ENCODE data around the gene PPP2R2D. TPM values are rescaled to one million over a fixed set of nuclear protein-coding genes. Genes with fewer than 3 reads are reported as not detected.

The PPP2R2D gene
- total and polyA plus RNA-seq, 7 donors, result 18.4 to 44.0 (median 23.8) TPM

DNA sequence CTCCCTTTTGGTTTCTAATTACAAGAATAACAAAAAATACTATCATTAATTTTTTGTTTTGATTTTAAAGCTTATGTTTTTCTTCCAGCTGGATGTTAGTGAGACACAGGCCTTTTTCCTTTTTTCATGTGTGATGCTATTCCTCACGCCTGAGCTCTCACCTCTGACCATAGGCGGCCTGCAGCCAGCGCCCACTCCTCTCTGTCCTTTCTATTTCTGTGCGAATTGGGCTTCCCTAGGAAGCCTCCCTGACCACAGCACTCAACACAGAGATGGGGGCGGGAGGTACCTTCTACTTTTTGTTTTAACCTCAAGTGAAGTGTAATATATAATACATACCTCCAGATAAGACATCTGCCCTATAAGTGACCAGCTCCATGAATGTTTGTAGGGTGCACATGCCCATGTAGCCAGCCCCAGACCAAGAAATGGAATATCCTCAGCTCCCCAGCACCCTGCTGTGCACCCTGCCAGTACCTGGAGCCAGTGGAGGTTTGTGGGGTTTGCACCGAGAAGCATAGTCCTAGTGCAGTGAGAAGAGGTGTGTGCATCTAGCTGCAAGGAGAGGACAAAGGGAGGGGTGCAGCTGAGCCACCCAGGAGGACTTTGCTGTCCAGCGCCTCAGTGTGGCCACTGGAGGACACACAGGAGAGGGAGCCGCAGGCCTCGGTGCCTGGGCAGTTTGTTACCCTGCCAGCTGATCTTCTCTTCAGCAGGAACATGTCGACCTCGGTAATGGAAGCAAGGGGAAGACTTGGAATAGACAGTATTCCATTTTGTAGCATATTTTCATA, 42.4 kb downstream of the PPP2R2D start:
- H3K36me3 ChIP-seq, result peaks cover 25 to 81% (median 31%) of the 10 kb centered on the region in 4 donors

GRCh38 chr10:131944412-131944811, 43.6 kb downstream of the PPP2R2D start:
- 90 to 96% methylated on average over 4 of the region's 4 CpGs for WGBS, 2 donors

More for the DNA sequence above, 42.4 kb downstream of the PPP2R2D start:
- H3K4me1 ChIP-seq, result no peaks in the 10 kb centered on the region
- H3K27me3 ChIP-seq, result no peaks in the 10 kb centered on the region
- no peaks in the 10 kb centered on the region for H3K9me3 ChIP-seq
- TF ChIP-seq CTCF (IDR thresholded peaks at IDR 0.05), result peak in 1 of 4 experiments; percentile 31
- TF ChIP-seq POLR2AphosphoS5 (IDR thresholded peaks at IDR 0.05), result no peak
- WGBS, 2 donors, result 83 to 86% methylated on average over 11 of the region's 11 CpGs
- no peak overlapping the region for H3K27ac ChIP-seq
- DNase-seq, result no peak
- intact Hi-C loops (cut with DNase I), result no loop called here
- H3K4me3 ChIP-seq, result no peak overlapping the region

DNA sequence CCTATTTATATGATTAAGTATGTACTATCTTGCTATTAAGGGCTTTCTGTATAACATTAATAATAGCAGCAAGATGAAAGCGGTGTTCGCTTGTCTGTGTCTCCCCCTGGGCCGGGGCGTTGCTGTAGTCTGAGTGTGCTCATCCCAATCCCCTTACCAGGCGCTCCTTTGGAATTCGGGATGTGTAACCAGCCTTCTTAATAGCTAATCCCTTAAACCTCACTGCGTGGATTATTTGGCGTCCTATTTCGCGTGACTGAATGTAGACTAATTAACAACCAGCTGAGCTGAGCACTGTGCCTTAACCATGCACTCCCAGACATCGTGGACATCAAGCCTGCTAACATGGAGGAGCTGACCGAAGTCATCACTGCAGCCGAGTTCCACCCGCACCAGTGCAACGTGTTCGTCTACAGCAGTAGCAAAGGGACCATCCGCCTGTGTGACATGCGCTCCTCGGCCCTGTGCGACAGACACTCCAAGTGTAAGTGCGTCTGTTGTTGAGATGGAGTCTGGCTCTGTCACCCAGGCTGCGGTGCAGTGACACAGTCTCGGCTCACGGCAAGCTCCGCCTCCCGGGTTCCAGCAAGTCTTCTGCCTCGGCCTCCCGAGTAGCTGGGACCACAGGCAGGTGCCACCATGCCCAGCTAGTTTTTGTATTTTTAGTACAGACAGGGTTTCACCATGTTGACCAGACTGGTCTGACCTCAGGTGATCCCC, 44.3 kb downstream of the PPP2R2D start:
- Histone ChIP-seq H3K4me3 (no peak overlapping the region), H3K36me3 (peaks cover 30 to 90% (median 42%) of the 10 kb centered on the region in 4 donors), H3K9me3 (no peaks in the 10 kb centered on the region), H3K27me3 (no peaks in the 10 kb centered on the region), H3K4me1 (peaks cover 0 to 8% (median 0%) of the 10 kb centered on the region in 4 donors), H3K27ac (no peak overlapping the region)
- TF ChIP-seq CTCF (IDR thresholded peaks at IDR 0.05), result no peak
- no peak for TF ChIP-seq EP300 (IDR thresholded peaks at IDR 0.05)
- TF ChIP-seq POLR2AphosphoS5 (IDR thresholded peaks at IDR 0.05), result no peak
- TF ChIP-seq POLR2A (IDR thresholded peaks at IDR 0.05), result no peak
- peak; percentile 58 for DNase-seq
- intact Hi-C loops (cut with DNase I), result no loop called here
- 97 to 98% methylated on average over 28 of the region's 28 CpGs for WGBS, 2 donors

More at GRCh38 chr10:131944412-131944811, 43.6 kb downstream of the PPP2R2D start:
- Histone ChIP-seq H3K9me3 (no peaks in the 10 kb centered on the region), H3K27me3 (no peaks in the 10 kb centered on the region), H3K4me1 (peaks cover 0 to 8% (median 0%) of the 10 kb centered on the region in 4 donors), H3K27ac (no peak overlapping the region), H3K4me3 (no peak overlapping the region), H3K36me3 (peaks cover 28 to 86% (median 42%) of the 10 kb centered on the region in 4 donors)
- peak; percentile 47 for DNase-seq
- TF ChIP-seq POLR2AphosphoS5 (IDR thresholded peaks at IDR 0.05) (no peak), CTCF (IDR thresholded peaks at IDR 0.05) (no peak), POLR2A (IDR thresholded peaks at IDR 0.05) (no peak), EP300 (IDR thresholded peaks at IDR 0.05) (no peak)
- intact Hi-C loops (cut with DNase I), result no loop called here

DNA sequence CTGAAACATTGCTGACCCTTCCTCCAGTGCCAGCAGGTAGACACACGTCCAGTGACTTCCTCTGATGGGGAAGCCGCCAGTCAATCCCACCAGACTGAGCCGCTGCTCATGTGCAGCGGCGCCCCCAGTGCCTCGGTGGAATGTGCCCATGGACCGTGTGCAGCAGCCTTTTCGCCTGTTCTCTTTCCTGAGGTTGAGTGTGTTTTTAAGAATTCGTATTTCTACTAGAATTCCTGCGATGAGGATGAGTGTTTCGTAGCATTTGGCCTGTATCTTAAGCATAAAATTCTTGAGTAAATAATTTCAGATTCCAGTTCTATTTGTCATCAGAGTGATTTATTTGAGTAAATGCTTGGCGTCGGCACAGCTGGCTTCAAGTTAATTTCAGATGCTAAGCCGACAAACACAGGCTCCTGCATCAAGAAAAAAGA, 45.5 kb downstream of the PPP2R2D start:
- Histone ChIP-seq H3K9me3 (no peaks in the 10 kb centered on the region), H3K27ac (no peak overlapping the region), H3K27me3 (no peaks in the 10 kb centered on the region), H3K4me1 (peaks cover 0 to 8% (median 0%) of the 10 kb centered on the region in 4 donors), H3K4me3 (no peak overlapping the region), H3K36me3 (peaks cover 29 to 90% (median 39%) of the 10 kb centered on the region in 4 donors)
- 91 to 94% methylated on average over 14 of the region's 14 CpGs for WGBS, 2 donors
- TF ChIP-seq POLR2AphosphoS5 (IDR thresholded peaks at IDR 0.05) (no peak), POLR2A (IDR thresholded peaks at IDR 0.05) (no peak), EP300 (IDR thresholded peaks at IDR 0.05) (no peak), CTCF (IDR thresholded peaks at IDR 0.05) (no peak)
- intact Hi-C loops (cut with DNase I), result no loop called here
- peak; percentile 53 for DNase-seq
